SK-MEL-5 (cell line): ENCODE results near the gene MBTPS2. TPM values are rescaled to one million over a fixed set of nuclear protein-coding genes. Genes with fewer than 3 reads are reported as not detected.
"Not testable (repeated sequence)": the region's sequence is repeated elsewhere in the genome, so short reads cannot be mapped to it uniquely, and the experiment has no call there.

Experiments used
- DNase-seq: peaks from one replicate; pipeline ENCODE4 v3.0.0-alpha.2; 2016; ENCODE audit warnings: low read depth, low spot score
- in situ Hi-C: cut with HindIII; loops from 2 replicates; pipeline ENCODE4 v1.10.0; 2016; ENCODE audit warnings: low sequenced_read_pairs, high pct_unique_total_duplicates, low pct_unique_long_range_greater_than_20kb
- total RNA-seq: library from RNA; depleted of rRNA; stranded (reverse); fragments of >200 nt; shearing (Covaris generic); gene quantifications from 2 replicates; pipeline ENCODE4 v1.2.3, GENCODE V29; 2014

MBTPS2 gene
- total RNA-seq, 1 experiment from 2014 or later, result 20.0 TPM

DNA sequence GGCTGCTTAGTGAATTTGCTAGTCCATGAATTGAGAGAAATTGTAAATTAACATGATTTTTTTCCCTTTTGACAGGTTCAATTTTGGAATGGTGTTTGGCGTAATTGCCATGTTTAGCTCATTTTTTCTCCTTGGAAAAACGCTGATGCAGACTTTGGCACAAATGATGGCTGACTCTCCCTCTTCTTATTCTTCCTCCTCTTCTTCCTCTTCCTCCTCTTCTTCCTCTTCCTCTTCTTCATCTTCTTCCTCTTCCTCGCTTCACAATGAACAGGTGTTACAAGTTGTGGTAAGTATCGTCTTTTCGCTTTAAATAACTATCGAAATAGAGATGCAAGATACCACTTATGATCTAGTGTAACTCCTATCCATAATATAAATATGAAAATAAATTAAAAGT lies 5.7 kb downstream of the MBTPS2 start:
- in situ Hi-C loops, result no loop called here

GRCh38 chrX:21847342-21847741 lies 7.9 kb downstream of the MBTPS2 start:
- DNase-seq, result no peak
- in situ Hi-C loops, result no loop called here

More for the DNA sequence above, 5.7 kb downstream of the MBTPS2 start:
- no peak for DNase-seq

- in situ Hi-C loops, result no loop called here
- no peak for DNase-seq
Measured at GRCh38 chrX:21853578-21853977, 14.2 kb downstream of the MBTPS2 start.

DNA sequence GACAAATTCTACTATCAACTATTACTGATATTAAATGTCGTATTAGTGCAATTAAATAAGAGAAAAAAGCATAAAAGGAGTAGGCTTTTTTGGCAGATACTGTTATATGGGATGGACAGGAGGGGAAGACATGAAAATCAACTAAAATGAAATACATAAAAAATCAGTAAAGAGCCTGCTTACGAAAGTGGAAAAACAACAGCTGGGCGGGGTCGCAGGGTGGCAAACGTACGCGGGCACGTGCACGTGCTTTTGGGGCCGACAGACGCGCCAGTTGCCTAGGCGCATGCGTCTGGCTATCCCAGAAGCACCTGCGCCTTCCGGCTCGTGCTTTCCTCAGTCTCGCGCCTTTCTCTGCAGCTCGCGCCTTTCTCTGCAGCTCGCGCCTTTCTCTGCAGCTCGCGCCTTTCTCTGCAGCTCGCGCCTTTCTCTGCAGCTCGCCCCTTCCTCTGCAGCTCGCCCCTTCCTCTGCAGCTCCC lies 16.6 kb downstream of the MBTPS2 start, which contains the start of gene YY2:
Gene YY2, plus strand, starts transcription at position 51 of the 479 bp plus-strand sequence. CDS start 498 bp downstream, outside the sequence.
- no peak for DNase-seq
- in situ Hi-C loops, result no loop called here

GRCh38 chrX:21856504-21856903 lies 17.1 kb downstream of the MBTPS2 start:
- in situ Hi-C loops, result no loop called here

GRCh38 chrX:21863241-21863640 lies 23.8 kb downstream of the MBTPS2 start:
- no peak for DNase-seq
- in situ Hi-C loops, result no loop called here

More at GRCh38 chrX:21856504-21856903, 17.1 kb downstream of the MBTPS2 start:
- DNase-seq, result no peak

DNA sequence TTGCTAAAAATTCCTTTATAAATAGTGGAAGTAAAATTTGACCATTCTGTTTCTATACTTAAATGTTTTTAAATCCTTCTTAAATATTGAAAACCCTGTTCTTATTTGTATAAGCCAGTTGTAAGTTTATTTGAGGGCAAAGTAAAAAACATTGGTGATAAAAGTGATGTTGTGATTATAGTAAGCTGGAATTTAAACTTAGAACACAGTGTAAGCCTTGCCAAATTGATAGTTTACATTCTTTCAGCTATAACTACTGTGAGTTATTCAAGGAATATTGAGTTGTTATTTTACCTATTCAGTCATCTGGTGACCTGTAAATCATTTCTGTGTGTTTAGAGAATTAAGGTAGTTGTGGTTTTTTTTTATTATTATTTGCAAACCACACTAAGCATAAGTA lies 26.0 kb downstream of the MBTPS2 start:
- in situ Hi-C loops, result no loop called here
- no peak for DNase-seq

DNA sequence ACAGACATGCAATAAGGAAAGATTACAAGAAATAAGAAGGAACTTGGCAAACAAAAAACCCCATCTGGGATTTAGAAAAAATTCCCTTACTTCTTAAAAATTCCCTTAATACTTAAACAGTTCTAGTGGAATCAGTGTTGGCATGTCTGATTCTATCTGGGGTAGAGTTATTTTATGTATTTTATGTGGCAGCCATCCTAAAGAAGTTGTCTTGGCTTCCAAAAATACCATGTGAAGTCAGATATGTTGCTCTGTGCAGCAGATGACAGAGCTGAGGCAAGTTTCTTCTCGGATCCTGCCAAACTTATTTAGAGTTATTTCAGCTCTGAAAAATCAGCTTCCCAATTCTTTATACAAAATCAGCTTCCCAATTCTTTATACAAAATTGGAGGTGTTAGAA lies 31.1 kb downstream of the MBTPS2 start:
- in situ Hi-C loops, result no loop called here
- DNase-seq, result no peak

DNA sequence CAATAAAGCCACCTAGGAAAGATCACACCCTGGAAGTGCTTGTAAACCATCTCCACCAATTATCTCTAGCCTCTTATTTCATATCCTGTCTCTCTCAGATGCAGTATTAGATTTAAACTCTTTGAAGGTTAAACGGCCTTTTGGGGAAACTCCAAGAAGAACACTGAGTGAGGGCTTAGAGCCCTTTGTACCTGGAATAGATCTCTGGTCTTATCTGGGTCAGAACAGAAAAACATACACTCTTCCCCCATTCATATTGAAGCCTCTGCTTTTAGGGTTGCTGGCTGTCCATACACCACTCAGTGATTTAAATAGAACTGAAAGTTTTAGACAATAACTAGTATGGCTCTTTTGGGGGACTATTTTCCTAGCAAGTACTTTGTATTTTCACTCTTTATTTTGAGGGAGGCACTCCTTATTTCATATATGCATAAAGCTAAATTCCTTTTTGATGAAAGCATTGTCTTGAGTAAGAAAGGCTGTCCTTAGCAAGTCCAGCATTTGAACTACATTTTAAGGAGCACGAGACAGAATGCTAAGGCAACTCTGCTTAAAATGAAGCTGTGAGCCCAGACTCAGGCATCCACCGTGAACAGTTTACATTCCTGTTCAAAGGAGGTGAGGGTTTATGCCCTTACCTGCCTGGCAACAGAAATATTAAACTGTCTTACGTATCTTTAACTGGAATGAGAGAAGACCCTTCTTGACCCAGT lies 33.8 kb downstream of the MBTPS2 start:
- in situ Hi-C loops, result no loop called here
- DNase-seq, result no peak

DNA sequence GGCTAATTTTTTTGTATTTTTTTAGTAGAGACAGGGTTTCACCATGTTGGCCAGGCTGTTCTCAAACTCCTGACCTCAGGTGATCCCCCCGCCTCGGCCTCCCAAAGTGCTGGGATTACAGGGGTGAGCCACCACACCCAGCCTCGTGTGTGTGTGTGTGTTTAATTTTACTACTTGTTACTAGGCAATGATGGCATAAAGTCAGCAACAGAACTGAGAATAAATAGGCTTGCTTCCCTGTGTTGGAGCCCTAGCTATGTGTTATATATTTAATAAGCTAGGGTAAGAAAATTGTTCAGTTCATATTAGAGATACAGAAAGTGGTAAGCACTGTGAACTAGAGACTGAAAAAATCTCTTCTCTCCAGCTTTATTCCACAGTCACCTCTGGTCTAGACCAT lies 34.8 kb downstream of the MBTPS2 start:
- DNase-seq, in situ Hi-C loops: not testable (repeated sequence)

GRCh38 chrX:21875013-21875412 lies 35.6 kb downstream of the MBTPS2 start:
- in situ Hi-C loops, result no loop called here
- no peak for DNase-seq

DNA sequence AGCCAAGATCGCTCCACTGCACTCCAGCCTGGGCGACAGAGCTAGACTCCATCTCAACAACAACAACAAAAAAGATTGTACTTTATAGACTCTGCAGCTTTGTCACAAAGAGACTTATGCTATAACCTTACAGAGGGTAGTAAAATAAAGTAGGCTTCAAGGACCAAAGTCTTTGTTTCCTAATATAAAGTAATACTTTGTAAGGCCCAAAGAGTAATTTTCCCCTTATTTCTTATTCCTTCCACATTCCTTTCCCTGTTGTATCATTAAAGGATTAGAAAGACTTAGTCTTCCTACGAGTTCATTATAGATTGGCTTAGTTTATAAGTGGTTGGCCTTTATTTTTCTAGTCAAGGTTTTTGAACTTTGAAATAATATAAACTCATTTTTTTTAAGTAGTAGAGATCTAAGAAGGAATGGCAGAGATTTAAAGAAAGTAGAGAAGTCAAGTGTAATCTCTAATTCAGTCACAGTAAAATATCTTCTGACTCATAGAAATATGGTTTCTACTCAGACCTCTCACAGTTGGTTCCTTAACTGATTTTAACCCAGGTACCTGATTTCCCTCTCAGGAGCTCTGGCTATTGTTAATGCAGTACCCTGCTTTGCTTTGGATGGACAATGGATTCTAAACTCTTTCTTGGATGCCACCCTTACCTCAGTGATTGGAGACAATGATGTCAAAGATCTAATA lies 42.6 kb downstream of the MBTPS2 start:
- DNase-seq, result no peak
- in situ Hi-C loops, result no loop called here

DNA sequence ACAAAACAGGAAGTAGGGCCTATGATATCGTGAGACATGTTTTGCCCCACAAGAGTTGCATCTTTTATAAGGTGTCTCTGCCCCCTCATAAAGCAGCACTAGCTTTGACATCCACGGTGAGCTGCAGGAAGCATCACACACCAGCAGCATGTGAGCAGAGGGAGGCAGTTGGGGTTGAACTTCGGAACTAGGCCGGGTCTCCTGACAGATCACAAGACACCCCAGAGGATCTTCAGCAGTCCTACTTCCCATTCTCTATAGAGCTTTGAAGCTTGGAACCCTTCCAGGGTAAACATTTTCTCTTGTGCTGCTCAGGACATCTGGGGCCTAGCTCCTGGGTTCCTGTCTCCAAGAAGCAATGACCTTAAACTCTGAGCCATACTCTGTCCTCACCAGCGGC lies 43.8 kb downstream of the MBTPS2 start:
- DNase-seq, result peak; percentile 98
- in situ Hi-C loops, result no loop called here

DNA sequence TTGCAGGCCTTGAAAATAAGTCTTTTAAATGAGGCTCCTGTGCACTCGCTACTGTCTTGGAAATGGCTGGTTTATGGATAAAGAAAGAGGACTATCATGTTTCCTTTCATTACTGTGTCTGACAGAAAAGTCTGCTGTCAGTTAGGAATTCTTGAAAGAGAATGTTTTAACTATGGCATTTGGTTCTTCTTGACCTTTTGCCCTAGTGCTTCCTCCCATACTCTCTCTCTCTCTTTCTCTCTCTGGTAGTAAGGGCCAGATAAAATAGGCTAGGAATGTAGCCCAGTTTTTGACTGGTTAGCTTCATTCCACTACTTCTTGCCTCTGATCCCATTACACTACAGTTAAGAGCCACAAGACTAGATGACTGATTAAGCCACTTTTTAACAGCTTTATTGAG lies 46.2 kb downstream of the MBTPS2 start:
- peak; percentile 42 for DNase-seq
- in situ Hi-C loops, result no loop called here

DNA sequence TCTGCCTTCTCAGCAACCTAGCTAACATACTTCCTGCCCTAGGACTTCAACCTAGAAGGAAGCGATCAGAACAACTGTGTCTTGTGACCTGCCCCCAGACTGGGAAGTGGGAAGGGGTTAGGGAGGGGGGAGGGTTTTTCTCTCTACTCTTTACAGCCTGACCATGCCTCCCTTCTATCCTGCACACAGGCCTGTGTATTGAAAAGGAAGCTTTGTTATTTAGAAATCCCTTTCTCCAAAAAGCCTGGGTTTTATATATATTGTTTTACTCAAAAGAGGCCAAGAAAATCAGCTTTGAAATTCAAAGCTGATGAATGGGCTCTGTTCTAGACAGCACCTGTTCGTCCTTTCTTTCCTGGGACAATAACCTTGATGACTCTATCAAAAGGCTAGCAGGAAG lies 65.9 kb downstream of the MBTPS2 start:
- no peak for DNase-seq
- in situ Hi-C loops, result no loop called here

DNA sequence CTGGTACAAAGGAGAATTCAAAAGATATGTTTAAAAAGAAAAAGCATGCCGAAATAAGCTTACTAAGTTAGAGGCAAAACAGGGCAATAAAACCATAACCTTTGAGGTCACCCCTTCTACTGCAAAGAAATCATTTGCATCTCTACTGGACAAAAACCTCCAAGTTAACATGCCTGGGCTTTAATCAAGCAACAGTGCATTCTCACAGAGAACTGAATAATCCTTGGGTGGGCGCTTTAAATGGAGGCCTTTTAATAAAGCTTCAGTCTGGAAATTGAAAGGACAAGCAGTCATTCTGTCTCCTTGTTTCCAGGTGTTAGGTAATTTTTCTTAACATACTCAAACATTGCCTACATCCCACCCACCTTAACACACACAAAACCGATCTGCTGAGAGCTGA lies 66.5 kb downstream of the MBTPS2 start:
- no peak for DNase-seq
- in situ Hi-C loops, result no loop called here

GRCh38 chrX:21907260-21907659 lies 67.8 kb downstream of the MBTPS2 start:
- DNase-seq, result no peak
- in situ Hi-C loops, result no loop called here

DNA sequence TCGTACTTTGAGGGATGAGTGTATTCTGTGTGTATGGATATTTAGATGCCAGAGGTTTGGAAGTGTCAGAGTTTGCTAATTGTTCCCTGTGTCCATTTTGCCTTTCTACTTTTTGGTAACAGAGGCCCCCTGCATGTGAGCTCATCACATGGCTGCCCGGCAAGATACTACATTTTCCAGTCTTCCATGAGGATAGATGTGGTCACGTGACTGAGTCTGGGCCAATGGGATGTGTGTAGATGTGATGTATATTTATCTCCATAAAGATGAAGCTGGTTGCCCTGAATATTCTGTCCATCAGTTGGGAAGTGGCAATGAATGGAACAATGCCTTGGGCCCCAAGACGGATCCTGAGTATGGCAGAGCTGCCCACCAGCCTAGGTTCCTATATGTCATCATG lies 72.1 kb downstream of the MBTPS2 start:
- in situ Hi-C loops, result no loop called here
- DNase-seq, result no peak

GRCh38 chrX:21912220-21912619 lies 72.8 kb downstream of the MBTPS2 start:
- no peak for DNase-seq
- in situ Hi-C loops, result no loop called here
